ENCODE data around the gene NAV2.

GRCh38 chr11:20047006-20047768 is 334.6 kb downstream of the NAV2 start:
- TF ChIP-seq ESRRG (CRISPR knock-in tag; IDR thresholded peaks at IDR 0.05) (no peak), CREB5 (CRISPR knock-in tag; IDR thresholded peaks at IDR 0.05; ENCODE audit: low read depth) (no peak), ZFP3 (CRISPR knock-in tag; IDR thresholded peaks at IDR 0.05) (no peak), PATZ1 (CRISPR knock-in tag; IDR thresholded peaks at IDR 0.05; ENCODE audit: borderline replicate concordance) (no peak), GLIS3 (CRISPR knock-in tag; IDR thresholded peaks at IDR 0.05) (no peak), ZNF565 (CRISPR knock-in tag; conservative IDR thresholded peaks at IDR 0.05; ENCODE audit: low read depth) (no peak), ARNTL (CRISPR knock-in tag; IDR thresholded peaks at IDR 0.05; ENCODE audit: borderline replicate concordance, low read depth) (no peak), SNAI2 (CRISPR knock-in tag; IDR thresholded peaks at IDR 0.05) (no peak), ZC3H10 (CRISPR knock-in tag; IDR thresholded peaks at IDR 0.05) (no peak), ZFP30 (CRISPR knock-in tag; IDR thresholded peaks at IDR 0.05) (no peak), TSHZ2 (CRISPR knock-in tag; IDR thresholded peaks at IDR 0.05) (no peak), BACH2 (CRISPR knock-in tag; IDR thresholded peaks at IDR 0.05; ENCODE audit: borderline replicate concordance) (no peak), OSR1 (CRISPR knock-in tag; IDR thresholded peaks at IDR 0.05) (no peak)
- TF ChIP-seq, protein P1, sequence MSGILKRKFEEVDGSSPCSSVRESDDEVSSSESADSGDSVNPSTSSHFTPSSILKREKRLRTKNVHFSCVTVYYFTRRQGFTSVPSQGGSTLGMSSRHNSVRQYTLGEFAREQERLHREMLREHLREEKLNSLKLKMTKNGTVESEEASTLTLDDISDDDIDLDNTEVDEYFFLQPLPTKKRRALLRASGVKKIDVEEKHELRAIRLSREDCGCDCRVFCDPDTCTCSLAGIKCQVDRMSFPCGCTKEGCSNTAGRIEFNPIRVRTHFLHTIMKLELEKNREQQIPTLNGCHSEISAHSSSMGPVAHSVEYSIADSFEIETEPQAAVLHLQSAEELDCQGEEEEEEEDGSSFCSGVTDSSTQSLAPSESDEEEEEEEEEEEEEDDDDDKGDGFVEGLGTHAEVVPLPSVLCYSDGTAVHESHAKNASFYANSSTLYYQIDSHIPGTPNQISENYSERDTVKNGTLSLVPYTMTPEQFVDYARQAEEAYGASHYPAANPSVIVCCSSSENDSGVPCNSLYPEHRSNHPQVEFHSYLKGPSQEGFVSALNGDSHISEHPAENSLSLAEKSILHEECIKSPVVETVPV (CRISPR knock-in tag; IDR thresholded peaks at IDR 0.05), result no peak

All from SK-N-SH treated with all-trans-retinoic acid at 6 μM for 48 hours (cell line).